SK-N-SH treated with all-trans-retinoic acid at 6 μM for 48 hours (cell line): ENCODE measurements around the gene SEC16A.

ENCODE experiments used
- ARNTL ChIP-seq: fragments of 450-650 bp; formaldehyde crosslinking; IDR thresholded peaks from 2 replicates; pipeline ENCODE4 v1.5.0; 2020; ENCODE audit warnings: low read depth, mild to moderate bottlenecking, moderate library complexity, borderline replicate concordance
- CSDC2 ChIP-seq: fragments of 250-450 bp; sonication (Bioruptor Pico); IDR thresholded peaks from 2 replicates; pipeline ENCODE4 v1.5.0; 2020; ENCODE audit warnings: mild to moderate bottlenecking, moderate library complexity
- OSR1 ChIP-seq: fragments of 250-450 bp; sonication (Bioruptor Pico); IDR thresholded peaks from 2 replicates; pipeline ENCODE4 v1.8.0; 2022; ENCODE audit warnings: moderate library complexity, mild to moderate bottlenecking, inconsistent platforms
- RARB ChIP-seq: fragments of 250-450 bp; sonication (Bioruptor Pico); IDR thresholded peaks from 2 replicates; pipeline ENCODE4 v1.8.0; 2021; ENCODE audit warnings: mild to moderate bottlenecking, moderate library complexity
- SNAI2 ChIP-seq: fragments of 250-450 bp; sonication (Bioruptor Pico); IDR thresholded peaks from 2 replicates; pipeline ENCODE4 v1.5.0; 2020; ENCODE audit warnings: mild to moderate bottlenecking, moderate library complexity
- TCF4 ChIP-seq: fragments of 250-450 bp; sonication (Bioruptor Pico); IDR thresholded peaks from 2 replicates; pipeline ENCODE4 v1.8.0; 2021; ENCODE audit warnings: mild to moderate bottlenecking, moderate library complexity, borderline replicate concordance
- ZFP3 ChIP-seq: fragments of 250-450 bp; sonication (Bioruptor Pico); IDR thresholded peaks from 2 replicates; pipeline ENCODE4 v1.5.0; 2020; ENCODE audit warnings: mild to moderate bottlenecking, moderate library complexity
- ZFP30 ChIP-seq: fragments of 450-650 bp; formaldehyde crosslinking; IDR thresholded peaks from 2 replicates; pipeline ENCODE4 v1.5.0; 2022; ENCODE audit warnings: mild to moderate bottlenecking, moderate library complexity
- ZNF565 ChIP-seq: fragments of 450-650 bp; formaldehyde crosslinking; conservative IDR thresholded peaks from 2 replicates; pipeline ENCODE4 v1.5.0; 2020; ENCODE audit warnings: low read depth, mild to moderate bottlenecking, moderate library complexity
- ZNF70 ChIP-seq: fragments of 450-650 bp; formaldehyde crosslinking; IDR thresholded peaks from 2 replicates; pipeline ENCODE4 v1.5.0; 2020; ENCODE audit warnings: mild to moderate bottlenecking, moderate library complexity
- TF ChIP-seq, protein P1 (sequence below): fragments of 250-450 bp; sonication (Bioruptor Pico); IDR thresholded peaks from 2 replicates; pipeline ENCODE4 v1.5.1; 2020; ENCODE audit warnings: low read depth, mild to moderate bottlenecking, moderate library complexity
- TF ChIP-seq, protein P2 (sequence below): fragments of 250-450 bp; sonication (Bioruptor Pico); IDR thresholded peaks from 2 replicates; pipeline ENCODE4 v1.8.0; 2020; ENCODE audit warnings: mild to moderate bottlenecking, moderate library complexity, borderline replicate concordance

DNA sequence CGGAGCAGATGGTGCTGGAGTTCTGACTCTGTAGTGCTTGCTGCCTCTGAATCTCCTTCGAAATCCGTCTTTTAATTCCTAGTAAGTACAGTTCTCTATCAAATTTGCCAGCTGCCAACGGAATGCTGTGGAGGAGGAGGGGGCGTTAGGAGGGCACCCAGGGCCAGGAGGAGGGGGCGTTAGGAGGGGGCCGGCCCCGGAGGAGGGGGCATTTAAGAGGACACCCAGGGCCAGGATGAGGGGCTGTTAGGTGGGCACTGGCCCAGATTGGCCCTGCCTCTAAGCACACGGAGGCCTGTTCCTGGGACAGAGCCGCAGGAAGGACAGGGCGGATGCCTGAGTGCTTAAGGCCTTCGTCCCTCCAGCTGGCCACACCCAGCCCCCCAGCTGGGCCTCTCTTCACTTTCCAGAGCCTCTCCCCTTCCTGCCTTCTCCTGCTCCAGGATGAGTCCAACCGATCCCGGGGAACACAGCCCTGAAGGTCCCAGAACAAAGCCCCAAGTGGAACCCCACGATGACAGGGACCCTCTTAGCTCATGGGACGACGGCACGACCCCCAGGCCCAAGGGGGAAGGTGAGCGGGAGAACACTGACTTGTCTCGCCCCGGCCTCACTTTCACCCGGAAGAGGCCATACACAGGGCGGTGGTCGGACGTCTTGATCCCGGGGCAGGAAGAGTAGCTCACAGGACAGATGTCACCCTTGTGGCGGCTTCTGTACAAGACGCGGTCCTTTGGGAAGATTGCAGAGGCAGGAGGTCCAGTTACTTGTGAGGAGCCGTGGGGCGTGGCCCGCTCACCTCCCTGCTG lies 53.0 kb downstream of the SEC16A start:
- TF ChIP-seq ARNTL (CRISPR knock-in tag) = no peak
- TF ChIP-seq, protein P1, sequence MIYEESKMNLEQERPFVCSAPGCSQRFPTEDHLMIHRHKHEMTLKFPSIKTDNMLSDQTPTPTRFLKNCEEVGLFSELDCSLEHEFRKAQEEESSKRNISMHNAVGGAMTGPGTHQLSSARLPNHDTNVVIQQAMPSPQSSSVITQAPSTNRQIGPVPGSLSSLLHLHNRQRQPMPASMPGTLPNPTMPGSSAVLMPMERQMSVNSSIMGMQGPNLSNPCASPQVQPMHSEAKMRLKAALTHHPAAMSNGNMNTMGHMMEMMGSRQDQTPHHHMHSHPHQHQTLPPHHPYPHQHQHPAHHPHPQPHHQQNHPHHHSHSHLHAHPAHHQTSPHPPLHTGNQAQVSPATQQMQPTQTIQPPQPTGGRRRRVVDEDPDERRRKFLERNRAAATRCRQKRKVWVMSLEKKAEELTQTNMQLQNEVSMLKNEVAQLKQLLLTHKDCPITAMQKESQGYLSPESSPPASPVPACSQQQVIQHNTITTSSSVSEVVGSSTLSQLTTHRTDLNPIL (CRISPR knock-in tag) = no peak
- TF ChIP-seq, protein P2, sequence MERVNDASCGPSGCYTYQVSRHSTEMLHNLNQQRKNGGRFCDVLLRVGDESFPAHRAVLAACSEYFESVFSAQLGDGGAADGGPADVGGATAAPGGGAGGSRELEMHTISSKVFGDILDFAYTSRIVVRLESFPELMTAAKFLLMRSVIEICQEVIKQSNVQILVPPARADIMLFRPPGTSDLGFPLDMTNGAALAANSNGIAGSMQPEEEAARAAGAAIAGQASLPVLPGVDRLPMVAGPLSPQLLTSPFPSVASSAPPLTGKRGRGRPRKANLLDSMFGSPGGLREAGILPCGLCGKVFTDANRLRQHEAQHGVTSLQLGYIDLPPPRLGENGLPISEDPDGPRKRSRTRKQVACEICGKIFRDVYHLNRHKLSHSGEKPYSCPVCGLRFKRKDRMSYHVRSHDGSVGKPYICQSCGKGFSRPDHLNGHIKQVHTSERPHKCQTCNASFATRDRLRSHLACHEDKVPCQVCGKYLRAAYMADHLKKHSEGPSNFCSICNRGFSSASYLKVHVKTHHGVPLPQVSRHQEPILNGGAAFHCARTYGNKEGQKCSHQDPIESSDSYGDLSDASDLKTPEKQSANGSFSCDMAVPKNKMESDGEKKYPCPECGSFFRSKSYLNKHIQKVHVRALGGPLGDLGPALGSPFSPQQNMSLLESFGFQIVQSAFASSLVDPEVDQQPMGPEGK (CRISPR knock-in tag) = no peak
- TF ChIP-seq ZNF565 (CRISPR knock-in tag) = no peak
- TF ChIP-seq ZFP30 (CRISPR knock-in tag) = no peak
- no peak for TF ChIP-seq OSR1 (CRISPR knock-in tag)
- no peak for TF ChIP-seq ZFP3 (CRISPR knock-in tag)
- TF ChIP-seq SNAI2 (CRISPR knock-in tag) = no peak
- TF ChIP-seq TCF4 (CRISPR knock-in tag) = no peak
- no peak for TF ChIP-seq CSDC2
- TF ChIP-seq RARB = no peak
- no peak for TF ChIP-seq ZNF70 (CRISPR knock-in tag)
